ENCODE data around the gene MAPKBP1.

DNA sequence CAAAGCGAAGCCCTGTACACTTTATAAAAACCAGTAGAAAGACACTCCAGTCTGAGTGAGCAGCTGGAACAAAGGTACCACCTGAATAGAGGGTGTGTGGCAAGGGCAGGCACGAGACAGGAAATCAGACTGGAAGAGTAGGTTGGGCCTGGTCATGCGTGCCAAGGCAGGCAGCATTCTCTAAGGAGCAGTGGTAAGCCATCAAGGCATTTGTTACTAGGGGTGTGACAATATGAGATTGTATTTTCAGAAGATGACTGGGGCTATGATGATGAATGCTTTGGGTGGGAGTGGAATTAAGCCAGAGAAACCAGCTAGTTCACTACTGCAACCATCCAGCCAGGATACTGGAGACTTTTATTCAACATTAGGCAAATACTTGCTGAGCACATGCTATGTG is 58.6 kb downstream of the MAPKBP1 start:
- TF ChIP-seq, protein P1, sequence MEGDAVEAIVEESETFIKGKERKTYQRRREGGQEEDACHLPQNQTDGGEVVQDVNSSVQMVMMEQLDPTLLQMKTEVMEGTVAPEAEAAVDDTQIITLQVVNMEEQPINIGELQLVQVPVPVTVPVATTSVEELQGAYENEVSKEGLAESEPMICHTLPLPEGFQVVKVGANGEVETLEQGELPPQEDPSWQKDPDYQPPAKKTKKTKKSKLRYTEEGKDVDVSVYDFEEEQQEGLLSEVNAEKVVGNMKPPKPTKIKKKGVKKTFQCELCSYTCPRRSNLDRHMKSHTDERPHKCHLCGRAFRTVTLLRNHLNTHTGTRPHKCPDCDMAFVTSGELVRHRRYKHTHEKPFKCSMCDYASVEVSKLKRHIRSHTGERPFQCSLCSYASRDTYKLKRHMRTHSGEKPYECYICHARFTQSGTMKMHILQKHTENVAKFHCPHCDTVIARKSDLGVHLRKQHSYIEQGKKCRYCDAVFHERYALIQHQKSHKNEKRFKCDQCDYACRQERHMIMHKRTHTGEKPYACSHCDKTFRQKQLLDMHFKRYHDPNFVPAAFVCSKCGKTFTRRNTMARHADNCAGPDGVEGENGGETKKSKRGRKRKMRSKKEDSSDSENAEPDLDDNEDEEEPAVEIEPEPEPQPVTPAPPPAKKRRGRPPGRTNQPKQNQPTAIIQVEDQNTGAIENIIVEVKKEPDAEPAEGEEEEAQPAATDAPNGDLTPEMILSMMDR (IDR thresholded peaks at IDR 0.05), result no peak
- no peak for TF ChIP-seq POLR2A (IDR thresholded peaks at IDR 0.05)
